ENCODE results near the gene TBX1. TPM values are rescaled to one million over a fixed set of nuclear protein-coding genes. Genes with fewer than 3 reads are reported as not detected.

TBX1 gene
- polyA plus RNA-seq, 3 donors = not detected

DNA sequence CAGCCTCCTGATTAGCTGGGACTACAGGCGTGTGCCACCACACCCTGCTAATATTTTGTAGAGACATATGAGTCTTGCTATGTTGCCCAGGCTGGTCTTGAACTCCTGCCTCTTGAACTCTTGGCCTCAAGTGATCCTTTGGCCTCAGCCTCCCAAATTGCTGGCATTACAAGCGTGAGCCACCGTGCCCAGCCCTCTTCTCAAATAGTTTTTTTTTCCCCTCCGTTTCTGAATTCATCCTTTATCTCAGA, 11.8 kb downstream of the TBX1 start:
- Mint-ChIP-seq H3K27ac (peak overlapping the region in 1 of 7 donors; percentile 38), H3K36me3 (peaks cover 0 to 2% of the 10 kb centered on the region in 2 donors), H3K4me3 (peak overlapping the region in 1 of 2 donors; percentile 30), H3K27me3 (ENCODE audit: low read depth in 3 of 3) (peaks cover 42 to 68% (median 57%) of the 10 kb centered on the region in 3 donors), H3K4me1 (peaks cover 22% of the 10 kb centered on the region), H3K9me3 (peaks cover 0 to 12% (median 3%) of the 10 kb centered on the region in 7 donors)
- Histone ChIP-seq H3K4me2 (replicated peaks; ENCODE audit: extremely low read depth, low read length, poor library complexity, severe bottlenecking) (no peak overlapping the region), H4K20me1 (ENCODE audit: insufficient read depth, low read length) (no peaks in the 10 kb centered on the region), H3K27me3 (ENCODE audit: control insufficient read depth in 2 of 2, insufficient read depth in 2 of 2, low read length in 2 of 2) (peaks cover 14 to 39% of the 10 kb centered on the region in 2 donors), H3K4me1 (ENCODE audit: control insufficient read depth in 1 of 2, insufficient read depth in 2 of 2, low read length in 2 of 2) (peaks cover 17 to 19% of the 10 kb centered on the region in 2 donors), H2AFZ (ENCODE audit: insufficient read depth, low read depth, low read length, poor library complexity, severe bottlenecking) (peak overlapping the region; percentile 59), H3K79me2 (ENCODE audit: insufficient read depth, low read length) (no peaks in the 10 kb centered on the region), H3K9ac (ENCODE audit: insufficient read depth, low read length, poor library complexity, severe bottlenecking) (no peak overlapping the region), H3K4me3 (replicated peaks in 1 of 3; ENCODE audit: low read depth in 2 of 3, low read length in 3 of 3) (no peak overlapping the region), H3K9me3 (replicated peaks in 1 of 2; ENCODE audit: control insufficient read depth in 1 of 2, insufficient read depth in 1 of 2, low read length in 2 of 2) (peaks cover 0 to 13% of the 10 kb centered on the region in 2 donors), H3K36me3 (replicated peaks in 1 of 2; ENCODE audit: control insufficient read depth in 1 of 2, insufficient read depth in 2 of 2, low read length in 2 of 2) (no peaks in the 10 kb centered on the region), H3K27ac (ENCODE audit: low read depth in 1 of 2, low read length in 2 of 2) (no peak overlapping the region)
- DNase-seq = no peak
- intact Hi-C loops (cut with micrococcal nuclease) = no loop called here
- TF ChIP-seq CTCF (IDR thresholded peaks at IDR 0.05) = no peak
- 44% methylated on average over 3 of the region's 4 CpGs for WGBS (ENCODE audit: insufficient coverage)

DNA sequence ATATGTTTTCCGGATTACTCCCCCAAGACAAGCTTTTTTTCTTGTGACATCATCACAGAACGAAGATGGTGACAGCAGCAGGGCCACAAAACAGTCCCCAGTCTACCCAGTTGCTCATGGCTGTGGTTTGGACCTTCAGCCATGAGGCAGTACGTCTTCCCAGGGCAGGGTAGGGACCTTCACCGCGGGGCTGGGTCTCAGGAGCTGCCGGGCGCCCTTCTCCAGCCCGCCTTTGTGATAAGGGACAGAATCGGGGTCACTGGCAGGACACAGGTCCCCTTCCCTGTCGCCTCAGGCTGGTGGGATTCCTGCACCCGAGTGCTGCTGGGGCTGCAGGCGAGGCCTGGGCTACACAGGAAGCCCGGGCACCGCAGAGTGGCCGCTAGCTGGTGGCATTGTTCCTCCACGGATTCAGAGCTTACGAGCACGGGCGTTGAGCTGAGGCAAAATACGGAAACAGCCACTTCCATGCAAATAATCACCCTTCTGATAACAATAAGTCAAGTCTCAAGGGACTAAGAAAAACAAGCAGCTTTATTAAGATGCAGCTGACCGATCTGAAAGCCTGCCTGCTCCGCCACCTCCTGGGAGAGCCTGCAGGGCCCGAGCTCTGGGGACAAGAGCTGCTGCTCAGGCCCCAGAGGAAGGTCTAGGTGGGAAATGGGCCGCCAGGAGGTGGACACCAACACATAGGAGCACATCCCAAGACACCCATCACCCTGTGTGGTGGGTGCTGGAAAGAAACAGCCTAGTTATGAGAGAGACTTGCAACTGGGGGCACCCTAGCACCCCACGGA, 12.3 kb downstream of the TBX1 start:
- 10% methylated on average over 23 of the region's 25 CpGs for WGBS (ENCODE audit: insufficient coverage)
- no peaks in the 10 kb centered on the region for H3K79me2 ChIP-seq (ENCODE audit: insufficient read depth, low read length)
- peaks cover 0 to 8% of the 10 kb centered on the region in 2 donors for H3K9me3 ChIP-seq (replicated peaks in 1 of 2; ENCODE audit: control insufficient read depth in 1 of 2, insufficient read depth in 1 of 2, low read length in 2 of 2)
- Mint-ChIP-seq H3K4me1 (peaks cover 17% of the 10 kb centered on the region), H3K9me3 (peaks cover 0 to 9% (median 2%) of the 10 kb centered on the region in 7 donors), H3K4me3 (peak overlapping the region in 1 of 2 donors; percentile 30), H3K36me3 (peaks cover 0 to 2% of the 10 kb centered on the region in 2 donors), H3K27ac (no peak overlapping the region), H3K27me3 (ENCODE audit: low read depth in 3 of 3) (peaks cover 39 to 68% (median 51%) of the 10 kb centered on the region in 3 donors)
- H3K27ac ChIP-seq (ENCODE audit: low read depth in 1 of 2, low read length in 2 of 2) = no peak overlapping the region
- intact Hi-C loops (cut with micrococcal nuclease) = no loop called here
- H3K4me1 ChIP-seq (ENCODE audit: control insufficient read depth in 1 of 2, insufficient read depth in 2 of 2, low read length in 2 of 2) = peaks cover 11 to 13% of the 10 kb centered on the region in 2 donors
- peak overlapping the region; percentile 59 for H2AFZ ChIP-seq (ENCODE audit: insufficient read depth, low read depth, low read length, poor library complexity, severe bottlenecking)
- no peak overlapping the region for H3K4me3 ChIP-seq (replicated peaks in 1 of 3; ENCODE audit: low read depth in 2 of 3, low read length in 3 of 3)
- H3K9ac ChIP-seq (ENCODE audit: insufficient read depth, low read length, poor library complexity, severe bottlenecking) = no peak overlapping the region
- no peaks in the 10 kb centered on the region for H3K36me3 ChIP-seq (replicated peaks in 1 of 2; ENCODE audit: control insufficient read depth in 1 of 2, insufficient read depth in 2 of 2, low read length in 2 of 2)
- peaks cover 8 to 34% of the 10 kb centered on the region in 2 donors for H3K27me3 ChIP-seq (ENCODE audit: control insufficient read depth in 2 of 2, insufficient read depth in 2 of 2, low read length in 2 of 2)
- H3K4me2 ChIP-seq (replicated peaks; ENCODE audit: extremely low read depth, low read length, poor library complexity, severe bottlenecking) = no peak overlapping the region
- no peak for TF ChIP-seq CTCF (IDR thresholded peaks at IDR 0.05)
- DNase-seq = peak in 1 of 3 donors; percentile 19
- no peaks in the 10 kb centered on the region for H4K20me1 ChIP-seq (ENCODE audit: insufficient read depth, low read length)

Measured in CD14-positive monocyte (primary cell).